ENCODE measurements around the gene PRM1.
A peak's percentile ranks its signal among the peaks of the same experiment; 100 is the strongest.

Gene PRM1, protein sequence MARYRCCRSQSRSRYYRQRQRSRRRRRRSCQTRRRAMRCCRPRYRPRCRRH

GRCh38 chr16:11280616-11281522 lies at the start of gene PRM1:
Gene PRM1, minus strand, starts transcription at chr16:11281330. Its CDS starts 92 bp downstream, at chr16:11281238.
- H3K27me3 Mint-ChIP-seq (ENCODE audit: low read depth), result peaks cover 13% of the 10 kb centered on the region
- H3K4me1 Mint-ChIP-seq, result no peaks in the 10 kb centered on the region
- no peak within 1 kb of the TSS for H3K4me3 Mint-ChIP-seq
- TF ChIP-seq CTCF (IDR thresholded peaks at IDR 0.05; ENCODE audit: unreplicated experiment in 3 of 3), result no peak
- no peak within 1 kb of the TSS for H3K27ac Mint-ChIP-seq
- H3K36me3 Mint-ChIP-seq (ENCODE audit: low read depth), result no peaks in the 10 kb centered on the region
- H3K9me3 Mint-ChIP-seq, result no peaks in the 10 kb centered on the region

DNA sequence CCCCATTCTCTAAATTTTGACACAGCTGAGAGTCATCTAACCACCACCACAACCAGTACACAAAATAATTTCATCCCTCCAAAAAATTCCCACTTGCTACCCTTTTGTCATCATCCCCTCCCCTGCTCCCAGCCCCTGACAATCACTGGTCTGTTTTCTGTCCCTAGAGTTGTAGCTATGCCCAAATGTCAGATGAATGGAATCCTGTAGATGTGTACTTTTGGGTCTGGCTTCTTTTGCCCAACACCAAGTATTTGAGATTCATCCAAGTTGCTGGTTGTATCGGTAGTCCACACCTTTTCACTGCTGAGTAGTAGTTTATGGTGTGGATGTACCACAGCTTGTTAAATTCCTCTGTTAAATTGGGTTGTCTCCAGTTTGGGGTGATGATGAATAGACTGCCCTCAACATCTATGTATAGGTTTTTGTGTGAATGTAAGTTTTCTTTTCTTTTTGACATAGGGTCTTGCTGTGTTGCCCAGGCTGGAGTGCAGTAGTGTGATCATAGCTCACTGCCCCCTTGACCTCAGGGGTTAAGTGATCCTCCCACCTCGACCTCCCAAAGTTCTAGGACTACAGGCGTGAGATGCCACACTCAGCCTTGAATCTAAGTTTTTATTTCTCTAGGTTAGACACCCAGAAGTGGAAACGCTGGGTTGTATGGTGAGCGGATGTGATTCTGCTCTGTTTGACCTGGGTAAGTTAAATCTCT lies 49.6 kb upstream of the PRM1 start:
- TF ChIP-seq CTCF (IDR thresholded peaks at IDR 0.05; ENCODE audit: unreplicated experiment in 3 of 3), result no peak
- Mint-ChIP-seq H3K9me3 (peaks cover 3% of the 10 kb centered on the region), H3K4me1 (peaks cover 41% of the 10 kb centered on the region), H3K4me3 (no peak overlapping the region), H3K27ac (peak overlapping the region in 2 of 3 experiments; percentile 25 to 82), H3K27me3 (ENCODE audit: low read depth) (peaks cover 4% of the 10 kb centered on the region), H3K36me3 (ENCODE audit: low read depth) (peaks cover 3% of the 10 kb centered on the region)

GRCh38 chr16:11329891-11330290 lies 48.8 kb upstream of the PRM1 start:
- peaks cover 3% of the 10 kb centered on the region for H3K9me3 Mint-ChIP-seq
- H3K4me3 Mint-ChIP-seq, result no peak overlapping the region
- H3K27ac Mint-ChIP-seq, result peak overlapping the region; percentile 75 to 94 (median 82)
- H3K27me3 Mint-ChIP-seq (ENCODE audit: low read depth), result peaks cover 4% of the 10 kb centered on the region
- H3K4me1 Mint-ChIP-seq, result peaks cover 41% of the 10 kb centered on the region
- H3K36me3 Mint-ChIP-seq (ENCODE audit: low read depth), result peaks cover 2% of the 10 kb centered on the region
- TF ChIP-seq CTCF (IDR thresholded peaks at IDR 0.05; ENCODE audit: unreplicated experiment in 3 of 3), result no peak

DNA sequence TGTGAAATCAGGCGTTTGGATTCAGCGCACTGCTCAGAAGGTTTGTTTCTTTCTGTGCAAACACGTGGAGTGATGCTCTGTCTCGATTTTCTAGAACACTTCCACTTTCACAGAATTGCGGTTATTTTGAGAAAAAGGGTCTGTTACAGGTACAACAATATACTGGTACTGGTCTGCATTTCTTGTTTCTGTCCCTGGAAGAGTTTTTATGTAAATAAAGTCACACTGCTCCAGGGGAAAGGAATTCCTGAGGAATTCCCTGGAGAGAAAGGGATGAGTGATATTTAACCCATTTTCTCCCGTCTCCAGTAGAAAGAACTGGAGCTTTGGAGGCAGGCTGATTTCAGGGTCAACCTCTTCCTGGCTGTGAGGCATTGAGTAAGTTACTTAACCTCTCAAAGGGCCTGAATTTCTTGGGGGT lies 48.0 kb upstream of the PRM1 start:
- TF ChIP-seq CTCF (IDR thresholded peaks at IDR 0.05; ENCODE audit: unreplicated experiment in 3 of 3), result no peak
- H3K9me3 Mint-ChIP-seq, result no peaks in the 10 kb centered on the region
- peaks cover 41% of the 10 kb centered on the region for H3K4me1 Mint-ChIP-seq
- peak overlapping the region; percentile 75 to 84 (median 82) for H3K27ac Mint-ChIP-seq
- H3K36me3 Mint-ChIP-seq (ENCODE audit: low read depth), result no peaks in the 10 kb centered on the region
- peak overlapping the region in 1 of 3 experiments; percentile 6 for H3K4me3 Mint-ChIP-seq
- H3K27me3 Mint-ChIP-seq (ENCODE audit: low read depth), result peaks cover 4% of the 10 kb centered on the region

- Mint-ChIP-seq H3K4me3 (peak overlapping the region in 1 of 3 experiments; percentile 46), H3K9me3 (no peaks in the 10 kb centered on the region), H3K27ac (peak overlapping the region; percentile 75 to 84 (median 82)), H3K36me3 (ENCODE audit: low read depth) (no peaks in the 10 kb centered on the region), H3K4me1 (peaks cover 36% of the 10 kb centered on the region), H3K27me3 (ENCODE audit: low read depth) (peaks cover 4% of the 10 kb centered on the region)
- TF ChIP-seq CTCF (IDR thresholded peaks at IDR 0.05; ENCODE audit: unreplicated experiment in 3 of 3), result no peak
Measured at GRCh38 chr16:11328172-11329070, 47.3 kb upstream of the PRM1 start.
